MM.1S (cell line): ENCODE data around the gene ATOH8.

Experiments
- CTCF ChIP-seq: fragments of 300-600 bp; sonication (generic); IDR thresholded peaks from 2 replicates; pipeline ENCODE4 v1.5.1; 2016; ENCODE audit warnings: antibody characterized with exemption, low read length, mixed read lengths
- EZH2phosphoT487 ChIP-seq: fragments of 300-600 bp; sonication (generic); IDR thresholded peaks from 2 replicates; pipeline ENCODE4 v1.6.1; 2018; ENCODE audit warnings: antibody characterized with exemption, low read length

- TF ChIP-seq CTCF (no peak), EZH2phosphoT487 (no peak)
Measured at GRCh38 chr2:85795331-85796045, 41.7 kb downstream of the ATOH8 start.
